Muscle of leg (tissue), 11 donors: ENCODE data around the gene BPIFB6. TPM values are rescaled to one million over a fixed set of nuclear protein-coding genes. Genes with fewer than 3 reads are reported as not detected.

Experiments
- DNase-seq: peaks from one replicate; pipeline ENCODE4 v3.0.0; 2013
- H3K27ac ChIP-seq: one replicate; pipeline ENCODE4 v1.5.1; 2013; ENCODE audit warnings: mild to moderate bottlenecking, low read length, control low read depth
- H3K27me3 ChIP-seq: one replicate; pipeline ENCODE4 v1.6.1; 2013; ENCODE audit warnings: low read length; ENCODE audit not compliant: control insufficient read depth, insufficient read depth
- H3K36me3 ChIP-seq: one replicate; pipeline ENCODE4 v1.6.1; 2013; ENCODE audit warnings: low read length; ENCODE audit not compliant: control insufficient read depth, insufficient read depth
- H3K4me1 ChIP-seq: one replicate; pipeline ENCODE4 v1.6.1; 2013; ENCODE audit warnings: low read length; ENCODE audit not compliant: control insufficient read depth, insufficient read depth
- H3K4me3 ChIP-seq: one replicate; pipeline ENCODE4 v1.5.1; 2013; ENCODE audit warnings: low read length, control low read depth
- H3K9me3 ChIP-seq: replicated peaks from 2 replicates; pipeline ENCODE4 v1.6.1; 2013; ENCODE audit warnings: low read depth, low read length; ENCODE audit not compliant: control insufficient read depth
- WGBS: methylation state at CpG from one replicate; pipeline ENCODE4 v1.1.5; 2013; ENCODE audit warnings: missing lambda C conversion rate; ENCODE audit not compliant: insufficient coverage; 5-methylcytosine and 5-hydroxymethylcytosine counted together
- polyA plus RNA-seq, 8 donors: library from polyadenylated mRNA; unstranded; fragments of 120-200 nt; gene quantifications; one replicate each; pipeline versions ENCODE4 v1.2.1 to v1.2.3, GENCODE V29; 2013; ENCODE audit warnings: inconsistent platforms in 1 of 8, low replicate concordance in 1 of 8; ENCODE audit not compliant: insufficient read length in 8 of 8, insufficient read depth in 1 of 8
- total RNA-seq: library from RNA; stranded (reverse); fragments of 120-200 nt; gene quantifications from one replicate; pipeline ENCODE4 v1.2.4, GENCODE V29; 2013

BPIFB6 gene
- total and polyA plus RNA-seq, 9 donors: not detected

- H3K27ac ChIP-seq: no peak overlapping the region
- 90% methylated on average over 11 of the region's 11 CpGs for WGBS
Measured at GRCh38 chr20:33064572-33065287, 33.3 kb downstream of the BPIFB6 start.

GRCh38 chr20:33065785-33066184, 34.3 kb downstream of the BPIFB6 start:
- H3K36me3 ChIP-seq: no peaks in the 10 kb centered on the region
- H3K4me3 ChIP-seq: no peak overlapping the region
- peaks cover 15% of the 10 kb centered on the region for H3K4me1 ChIP-seq
- DNase-seq: no peak
- no peaks in the 10 kb centered on the region for H3K9me3 ChIP-seq
- no peaks in the 10 kb centered on the region for H3K27me3 ChIP-seq
- H3K27ac ChIP-seq: no peak overlapping the region
- WGBS: 72% methylated on average over 6 of the region's 9 CpGs

More at GRCh38 chr20:33064572-33065287, 33.3 kb downstream of the BPIFB6 start:
- Histone ChIP-seq H3K36me3 (no peaks in the 10 kb centered on the region), H3K4me1 (peaks cover 15% of the 10 kb centered on the region), H3K27me3 (no peaks in the 10 kb centered on the region), H3K9me3 (no peaks in the 10 kb centered on the region), H3K4me3 (no peak overlapping the region)
- no peak for DNase-seq

GRCh38 chr20:33067806-33068205, 36.4 kb downstream of the BPIFB6 start:
- H3K27ac ChIP-seq: no peak overlapping the region
- H3K27me3 ChIP-seq: no peaks in the 10 kb centered on the region
- 38% methylated on average over 3 of the region's 3 CpGs for WGBS
- H3K4me3 ChIP-seq: no peak overlapping the region
- peaks cover 3% of the 10 kb centered on the region for H3K9me3 ChIP-seq
- no peak for DNase-seq
- peaks cover 5% of the 10 kb centered on the region for H3K4me1 ChIP-seq
- H3K36me3 ChIP-seq: no peaks in the 10 kb centered on the region

- Histone ChIP-seq H3K36me3 (no peaks in the 10 kb centered on the region), H3K9me3 (peaks cover 3% of the 10 kb centered on the region), H3K27me3 (peaks cover under 1% of the 10 kb centered on the region), H3K4me1 (no peaks in the 10 kb centered on the region), H3K4me3 (no peak overlapping the region), H3K27ac (no peak overlapping the region)
- DNase-seq: no peak
- 56% methylated on average over 12 of the region's 12 CpGs for WGBS
Measured at GRCh38 chr20:33068251-33068939, 36.9 kb downstream of the BPIFB6 start.

DNA sequence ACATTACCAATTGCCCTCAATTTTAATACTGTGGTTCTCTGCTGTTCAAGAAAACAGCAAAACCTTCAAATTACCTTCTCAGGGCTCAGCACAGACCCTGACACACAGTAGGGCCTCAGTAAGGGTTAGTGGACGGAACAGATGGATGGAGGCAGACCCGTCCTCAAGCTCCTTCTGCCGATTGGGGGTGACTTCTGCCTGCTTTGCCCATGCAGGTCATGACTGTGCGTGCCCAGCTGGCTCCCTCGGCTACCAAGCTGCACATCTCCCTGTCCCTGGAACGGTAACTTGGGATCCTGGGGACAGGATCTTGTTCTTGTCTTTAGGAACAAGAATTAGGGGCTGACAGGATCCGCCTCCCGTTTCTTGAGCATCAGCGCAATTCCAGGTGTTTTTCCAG, 38.2 kb downstream of the BPIFB6 start:
- no peak for DNase-seq
- Histone ChIP-seq H3K9me3 (peaks cover 3% of the 10 kb centered on the region), H3K4me3 (no peak overlapping the region), H3K36me3 (no peaks in the 10 kb centered on the region), H3K27me3 (peaks cover 2% of the 10 kb centered on the region), H3K4me1 (no peaks in the 10 kb centered on the region), H3K27ac (no peak overlapping the region)
- WGBS: 79% methylated on average over 9 of the region's 9 CpGs

DNA sequence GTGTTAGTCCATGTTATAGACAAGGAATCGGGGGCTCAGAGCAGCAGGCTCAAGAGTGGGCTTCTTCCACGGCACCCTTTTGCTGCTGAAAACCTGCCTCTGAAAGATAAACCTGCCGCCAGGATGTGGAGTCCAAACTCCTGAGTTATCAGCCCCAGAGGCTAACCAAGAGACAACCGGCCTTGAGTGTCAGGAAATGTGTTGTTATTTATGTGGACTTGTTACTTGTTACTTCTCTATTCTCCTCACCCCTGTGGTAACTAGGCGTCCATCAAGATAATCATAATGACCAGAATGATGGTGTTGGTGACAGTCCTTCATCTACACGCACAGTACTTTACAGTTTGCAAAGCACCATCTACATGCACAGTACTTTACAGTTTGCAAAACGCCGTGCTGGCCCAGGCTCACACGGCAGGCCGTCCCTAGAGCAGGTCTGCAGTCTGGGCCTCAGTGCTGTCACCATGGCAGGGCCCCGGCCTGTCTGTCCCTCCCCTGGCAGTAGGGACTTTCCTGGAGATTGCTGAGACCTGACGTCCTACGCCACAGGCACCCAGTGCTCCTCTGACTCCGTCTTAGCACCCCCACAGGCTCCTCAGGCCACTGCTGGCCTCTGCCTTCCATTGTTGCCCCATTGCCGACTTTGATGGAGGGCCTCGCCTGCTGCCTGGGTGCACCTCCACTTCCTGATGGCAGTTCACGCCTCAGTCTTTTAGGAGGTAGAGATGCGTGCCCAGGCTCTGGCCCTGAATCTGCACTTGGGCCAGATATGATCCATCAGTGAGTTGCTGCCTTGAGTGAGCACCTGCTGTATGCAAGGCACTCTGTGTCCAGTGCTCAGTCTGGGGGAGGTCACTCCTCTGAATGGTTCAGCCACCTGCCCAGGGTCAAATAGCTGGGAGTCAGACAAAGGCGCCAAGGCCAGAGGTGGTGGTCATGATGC, 38.9 kb downstream of the BPIFB6 start:
- no peak overlapping the region for H3K27ac ChIP-seq
- DNase-seq: no peak

DNA sequence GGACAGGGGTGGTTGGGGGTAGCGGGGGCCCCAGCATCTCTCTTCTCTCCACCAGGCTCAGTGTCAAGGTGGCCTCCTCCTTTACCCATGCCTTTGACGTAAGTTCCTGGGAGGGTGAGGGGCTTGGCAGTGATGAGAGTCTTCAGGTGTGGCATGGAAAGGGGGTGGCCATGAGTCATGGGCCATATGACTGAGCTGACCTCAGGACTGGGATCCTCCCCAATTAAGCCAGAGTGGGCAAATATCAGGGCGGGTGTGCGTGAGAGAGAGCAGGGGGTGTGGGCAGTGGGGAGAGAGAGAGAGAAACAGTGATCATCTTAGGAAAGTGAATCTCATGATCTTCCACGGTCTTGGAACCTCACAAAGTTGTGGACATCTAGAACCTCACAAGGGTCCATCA, 39.8 kb downstream of the BPIFB6 start:
- WGBS: 0% methylated on average over 1 of the region's 5 CpGs
- DNase-seq: no peak
- H3K4me3 ChIP-seq: no peak overlapping the region
- peaks cover 5% of the 10 kb centered on the region for H3K27me3 ChIP-seq
- H3K9me3 ChIP-seq: peaks cover 3% of the 10 kb centered on the region
- H3K4me1 ChIP-seq: no peaks in the 10 kb centered on the region
- H3K27ac ChIP-seq: no peak overlapping the region
- no peaks in the 10 kb centered on the region for H3K36me3 ChIP-seq

More for the DNA sequence above, 38.9 kb downstream of the BPIFB6 start:
- Histone ChIP-seq H3K4me1 (no peaks in the 10 kb centered on the region), H3K4me3 (no peak overlapping the region), H3K36me3 (no peaks in the 10 kb centered on the region), H3K9me3 (peaks cover 3% of the 10 kb centered on the region), H3K27me3 (peaks cover 2% of the 10 kb centered on the region)
- 76% methylated on average over 16 of the region's 19 CpGs for WGBS

- no peak for DNase-seq
- H3K4me1 ChIP-seq: no peaks in the 10 kb centered on the region
- no peak overlapping the region for H3K4me3 ChIP-seq
- H3K27me3 ChIP-seq: peaks cover 5% of the 10 kb centered on the region
- WGBS: 82% methylated on average over 3 of the region's 4 CpGs
- no peak overlapping the region for H3K27ac ChIP-seq
- no peaks in the 10 kb centered on the region for H3K36me3 ChIP-seq
- peaks cover 3% of the 10 kb centered on the region for H3K9me3 ChIP-seq
Measured at GRCh38 chr20:33072362-33072761, 40.9 kb downstream of the BPIFB6 start.

DNA sequence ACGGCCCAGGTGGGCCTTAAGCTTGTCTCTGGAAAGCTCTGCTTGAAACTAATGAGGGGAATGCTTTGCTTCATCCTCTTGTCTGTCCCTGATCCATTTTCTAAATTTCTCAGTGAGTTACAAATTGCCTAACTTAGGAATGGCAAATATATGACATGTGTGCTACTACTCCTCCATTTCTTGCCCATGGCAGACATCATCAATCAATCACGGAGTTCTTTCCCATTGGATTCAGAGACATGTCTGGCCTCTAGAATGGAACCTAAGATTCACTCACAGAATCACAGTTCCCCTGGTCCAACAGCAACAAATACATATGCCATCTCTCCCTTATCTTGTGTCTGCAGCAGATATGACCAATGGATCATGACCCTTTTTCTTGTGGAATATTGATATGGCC, 41.4 kb downstream of the BPIFB6 start:
- Histone ChIP-seq H3K4me1 (no peaks in the 10 kb centered on the region), H3K27me3 (peaks cover 5% of the 10 kb centered on the region), H3K36me3 (no peaks in the 10 kb centered on the region), H3K9me3 (peaks cover 3% of the 10 kb centered on the region), H3K27ac (no peak overlapping the region), H3K4me3 (no peak overlapping the region)
- WGBS: 82% methylated on average over 1 of the region's 2 CpGs
- DNase-seq: no peak

DNA sequence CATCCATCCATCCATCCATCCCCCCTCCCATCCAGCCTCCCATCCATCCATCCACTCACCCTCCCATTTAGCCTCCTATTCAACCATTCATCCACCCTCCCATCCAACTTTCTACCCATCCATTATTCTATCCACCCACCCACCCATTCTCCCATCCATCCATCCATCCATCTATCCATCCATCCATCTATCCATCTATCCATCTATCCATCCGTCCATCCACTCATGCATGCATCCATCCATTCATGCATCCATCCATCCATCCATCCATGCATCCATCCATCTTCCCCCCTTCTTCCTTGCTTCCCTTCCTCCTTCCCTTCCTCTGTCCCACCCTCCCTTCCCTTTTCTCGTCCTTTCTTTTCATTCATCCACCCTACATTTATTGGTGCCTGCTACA, 43.2 kb downstream of the BPIFB6 start:
- DNase-seq: no peak
- Histone ChIP-seq H3K4me1 (no peaks in the 10 kb centered on the region), H3K36me3 (no peaks in the 10 kb centered on the region), H3K27me3 (peaks cover 6% of the 10 kb centered on the region), H3K27ac (no peak overlapping the region), H3K4me3 (no peak overlapping the region), H3K9me3 (peaks cover 3% of the 10 kb centered on the region)
- 64% methylated on average over 2 of the region's 2 CpGs for WGBS
